Endothelial cell (in vitro differentiated cells): ENCODE measurements around the gene MARCHF3. TPM values are rescaled to one million over a fixed set of nuclear protein-coding genes. Genes with fewer than 3 reads are reported as not detected.

Source experiments
- DNase-seq: peaks from one replicate; pipeline ENCODE4 v3.0.0; 2021; ENCODE audit warnings: low spot score
- H3K27ac Mint-ChIP-seq: one replicate; pipeline ENCODE4 v1.8.0; 2021; ENCODE audit warnings: mixed read lengths, inconsistent platforms; ENCODE audit not compliant: unreplicated experiment
- H3K27me3 Mint-ChIP-seq: one replicate; pipeline ENCODE4 v1.8.0; 2021; ENCODE audit warnings: mild to moderate bottlenecking, moderate library complexity, mixed read lengths, inconsistent platforms; ENCODE audit not compliant: unreplicated experiment
- H3K36me3 Mint-ChIP-seq: one replicate; pipeline ENCODE4 v1.8.0; 2021; ENCODE audit warnings: mild to moderate bottlenecking, low read depth, mixed read lengths, inconsistent platforms; ENCODE audit not compliant: unreplicated experiment
- H3K4me1 Mint-ChIP-seq: one replicate; pipeline ENCODE4 v1.8.0; 2021; ENCODE audit warnings: mild to moderate bottlenecking, mixed read lengths, inconsistent platforms; ENCODE audit not compliant: unreplicated experiment
- H3K4me3 Mint-ChIP-seq: one replicate; pipeline ENCODE4 v1.8.0; 2021; ENCODE audit warnings: mild to moderate bottlenecking, mixed read lengths, inconsistent platforms; ENCODE audit not compliant: unreplicated experiment
- H3K9me3 Mint-ChIP-seq: one replicate; pipeline ENCODE4 v1.8.0; 2021; ENCODE audit warnings: mixed read lengths, inconsistent platforms; ENCODE audit not compliant: unreplicated experiment
- total RNA-seq: library from RNA; stranded (reverse); fragmentation: NEBNext Ultra II Directional; extraction: Animal tissue kit (Norgen Biotek cat#: 25700); gene quantifications from one replicate; pipeline ENCODE4 v1.2.1, GENCODE V29; 2021; ENCODE audit not compliant: unreplicated experiment
- TF ChIP-seq, protein P1 (sequence below): fragments of 200-600 bp; sonication (generic); IDR thresholded peaks from one replicate; pipeline ENCODE4 v1.5.0; 2021; ENCODE audit warnings: antibody characterized with exemption; ENCODE audit not compliant: unreplicated experiment

Gene MARCHF3
- total RNA-seq, 1 donor from 2014 or later = 47.9 TPM

DNA sequence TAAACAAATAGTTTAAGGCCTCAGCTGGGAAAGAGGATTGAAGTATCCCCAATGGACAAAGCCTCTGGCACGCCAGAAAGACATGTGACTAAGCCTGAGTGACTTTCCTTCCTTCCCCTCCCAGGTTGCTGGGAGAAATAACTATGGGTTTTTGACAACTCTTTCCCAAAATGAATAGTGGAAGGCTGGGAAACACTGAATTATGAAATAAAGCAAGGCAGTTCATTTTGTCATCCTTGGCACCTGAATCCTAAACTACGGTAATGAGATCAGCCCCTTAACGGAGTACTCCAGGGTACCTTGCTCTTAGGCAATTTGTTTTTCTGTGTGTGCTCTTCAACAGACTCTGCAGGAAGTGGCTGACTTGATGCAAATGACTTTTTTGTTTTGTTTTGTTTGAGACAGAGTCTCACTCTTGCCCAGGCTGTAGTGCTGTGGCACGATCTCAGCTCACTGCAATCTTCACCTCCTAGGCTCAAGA is 178.2 kb downstream of the MARCHF3 start:
- no peaks in the 10 kb centered on the region for H3K9me3 Mint-ChIP-seq
- DNase-seq = no peak
- peaks cover 8% of the 10 kb centered on the region for H3K27me3 Mint-ChIP-seq
- peaks cover 25% of the 10 kb centered on the region for H3K4me1 Mint-ChIP-seq
- H3K4me3 Mint-ChIP-seq = no peak overlapping the region
- TF ChIP-seq, protein P1, sequence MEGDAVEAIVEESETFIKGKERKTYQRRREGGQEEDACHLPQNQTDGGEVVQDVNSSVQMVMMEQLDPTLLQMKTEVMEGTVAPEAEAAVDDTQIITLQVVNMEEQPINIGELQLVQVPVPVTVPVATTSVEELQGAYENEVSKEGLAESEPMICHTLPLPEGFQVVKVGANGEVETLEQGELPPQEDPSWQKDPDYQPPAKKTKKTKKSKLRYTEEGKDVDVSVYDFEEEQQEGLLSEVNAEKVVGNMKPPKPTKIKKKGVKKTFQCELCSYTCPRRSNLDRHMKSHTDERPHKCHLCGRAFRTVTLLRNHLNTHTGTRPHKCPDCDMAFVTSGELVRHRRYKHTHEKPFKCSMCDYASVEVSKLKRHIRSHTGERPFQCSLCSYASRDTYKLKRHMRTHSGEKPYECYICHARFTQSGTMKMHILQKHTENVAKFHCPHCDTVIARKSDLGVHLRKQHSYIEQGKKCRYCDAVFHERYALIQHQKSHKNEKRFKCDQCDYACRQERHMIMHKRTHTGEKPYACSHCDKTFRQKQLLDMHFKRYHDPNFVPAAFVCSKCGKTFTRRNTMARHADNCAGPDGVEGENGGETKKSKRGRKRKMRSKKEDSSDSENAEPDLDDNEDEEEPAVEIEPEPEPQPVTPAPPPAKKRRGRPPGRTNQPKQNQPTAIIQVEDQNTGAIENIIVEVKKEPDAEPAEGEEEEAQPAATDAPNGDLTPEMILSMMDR = no peak
- peak overlapping the region; percentile 13 for H3K27ac Mint-ChIP-seq
- H3K36me3 Mint-ChIP-seq = peaks cover 11% of the 10 kb centered on the region

DNA sequence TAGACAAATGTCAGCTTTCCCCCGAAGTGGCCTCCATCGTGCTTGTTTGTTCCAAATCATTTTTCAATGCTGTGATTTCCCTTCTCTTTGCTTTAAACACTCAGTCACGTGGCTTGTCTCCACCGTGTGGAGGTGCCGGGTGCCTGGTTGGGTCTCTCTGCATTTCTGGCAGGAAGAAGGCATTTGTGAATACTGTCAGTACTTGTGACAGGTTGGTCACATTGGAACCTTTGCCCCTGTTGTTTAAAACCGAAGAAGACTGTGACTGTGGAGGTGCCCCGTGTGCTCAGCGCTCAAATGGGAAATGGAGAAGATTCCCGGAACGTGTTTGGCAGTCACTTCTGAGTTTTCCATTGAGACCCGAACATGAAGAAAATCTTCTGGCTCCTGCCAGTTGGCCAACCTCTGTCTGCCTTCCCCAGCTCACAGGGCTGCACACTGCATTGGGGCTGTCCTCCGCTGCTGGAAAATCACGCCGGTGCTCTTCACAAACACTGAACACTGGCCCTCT is 178.8 kb downstream of the MARCHF3 start:
- Mint-ChIP-seq H3K9me3 (no peaks in the 10 kb centered on the region), H3K27ac (no peak overlapping the region), H3K4me1 (peaks cover 30% of the 10 kb centered on the region), H3K27me3 (peaks cover 8% of the 10 kb centered on the region), H3K4me3 (no peak overlapping the region), H3K36me3 (peaks cover 11% of the 10 kb centered on the region)
- TF ChIP-seq, protein P1 = no peak
- DNase-seq = no peak

DNA sequence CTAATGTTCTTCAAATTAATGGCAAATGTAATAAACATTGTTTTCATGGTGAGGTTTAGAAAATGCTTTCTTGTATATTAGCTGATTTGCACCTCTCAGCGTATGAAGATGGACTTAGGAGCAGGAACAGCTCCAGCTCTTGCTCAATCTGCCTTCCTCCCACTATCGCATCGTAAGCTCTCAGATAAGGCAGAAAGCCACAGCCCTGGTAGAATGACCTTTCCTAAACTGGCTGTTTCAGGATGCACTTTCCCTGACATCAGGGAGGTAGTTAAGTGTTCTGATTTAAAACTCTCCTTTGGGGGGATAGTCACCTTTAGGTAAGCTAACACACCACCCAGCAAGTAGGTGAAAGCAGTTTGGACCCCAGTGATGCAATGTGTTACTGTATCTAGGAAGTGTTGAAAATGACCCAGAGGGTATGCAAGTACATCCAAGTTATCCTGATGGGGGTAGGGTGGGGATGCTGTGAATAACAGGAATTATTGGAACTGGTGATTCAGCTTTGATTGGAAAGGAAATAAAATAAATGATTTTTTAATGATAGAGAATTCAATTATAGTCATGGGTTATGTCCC is 181.2 kb downstream of the MARCHF3 start:
- DNase-seq = no peak
- H3K4me1 Mint-ChIP-seq = peaks cover 47% of the 10 kb centered on the region
- H3K36me3 Mint-ChIP-seq = peaks cover 4% of the 10 kb centered on the region
- no peak overlapping the region for H3K27ac Mint-ChIP-seq
- TF ChIP-seq, protein P1 = no peak
- H3K4me3 Mint-ChIP-seq = no peak overlapping the region
- peaks cover 3% of the 10 kb centered on the region for H3K27me3 Mint-ChIP-seq
- no peaks in the 10 kb centered on the region for H3K9me3 Mint-ChIP-seq

DNA sequence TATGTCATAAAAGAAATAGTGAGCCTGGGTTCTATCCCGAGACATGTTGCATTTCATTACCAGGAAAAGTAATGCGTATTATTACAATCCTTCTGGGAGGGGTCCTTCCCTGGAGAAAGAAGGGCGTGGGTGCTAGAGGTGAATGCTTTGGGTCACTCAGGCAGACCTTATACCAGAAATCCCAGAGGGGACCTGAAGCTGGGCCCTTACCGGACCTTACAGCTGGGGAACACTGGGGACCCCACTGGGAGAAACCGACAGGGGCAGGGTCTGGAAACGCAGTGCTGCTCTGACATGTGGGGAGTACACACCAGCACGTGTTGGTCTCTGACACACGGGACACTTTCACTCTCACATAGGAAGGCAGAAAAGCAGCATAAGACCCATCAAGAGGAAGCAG is 182.1 kb downstream of the MARCHF3 start:
- DNase-seq = no peak
- TF ChIP-seq, protein P1 = no peak
- Mint-ChIP-seq H3K9me3 (no peaks in the 10 kb centered on the region), H3K27me3 (peaks cover 7% of the 10 kb centered on the region), H3K36me3 (no peaks in the 10 kb centered on the region), H3K4me3 (no peak overlapping the region), H3K4me1 (peaks cover 53% of the 10 kb centered on the region), H3K27ac (no peak overlapping the region)

DNA sequence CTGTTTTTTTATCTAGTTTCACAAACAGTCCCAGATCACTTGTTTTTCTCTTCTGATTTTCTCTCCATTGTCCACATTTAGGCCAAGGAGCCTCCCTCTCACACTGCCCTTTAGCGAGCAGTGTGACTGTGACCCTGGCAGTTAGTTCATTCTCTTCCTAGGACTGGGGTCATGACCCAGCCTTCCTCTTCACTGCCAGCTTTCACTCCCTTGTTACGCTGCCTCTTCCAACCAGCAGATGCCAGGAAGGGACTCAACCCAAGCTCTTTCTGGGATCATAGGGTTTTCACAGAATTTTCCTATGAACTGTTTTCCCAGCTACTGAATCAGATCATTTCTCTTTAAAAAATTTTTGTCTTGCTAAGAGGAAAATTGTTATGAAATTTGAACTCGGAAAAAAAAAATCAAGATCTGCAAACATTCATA is 182.5 kb downstream of the MARCHF3 start:
- no peak for DNase-seq
- H3K4me1 Mint-ChIP-seq = peaks cover 54% of the 10 kb centered on the region
- peaks cover 7% of the 10 kb centered on the region for H3K27me3 Mint-ChIP-seq
- no peak overlapping the region for H3K27ac Mint-ChIP-seq
- TF ChIP-seq, protein P1 = no peak
- H3K36me3 Mint-ChIP-seq = no peaks in the 10 kb centered on the region
- H3K9me3 Mint-ChIP-seq = no peaks in the 10 kb centered on the region
- no peak overlapping the region for H3K4me3 Mint-ChIP-seq
